Activated CD4-positive, alpha-beta T cell treated with anti-CD3 and anti-CD28 coated beads, Interleukin-2, amount 50 U/mL, for 1 hour (primary cell): ENCODE data around the gene USP49.
A peak's percentile ranks its signal among the peaks of the same experiment; 100 is the strongest.
"Not testable (repeated sequence)": the region's sequence is repeated elsewhere in the genome, so short reads cannot be mapped to it uniquely, and the experiment has no call there.

Experiments
- DNase-seq: peaks from one replicate; pipeline ENCODE4 v3.0.0-alpha.2; 2020

Gene USP49

DNA sequence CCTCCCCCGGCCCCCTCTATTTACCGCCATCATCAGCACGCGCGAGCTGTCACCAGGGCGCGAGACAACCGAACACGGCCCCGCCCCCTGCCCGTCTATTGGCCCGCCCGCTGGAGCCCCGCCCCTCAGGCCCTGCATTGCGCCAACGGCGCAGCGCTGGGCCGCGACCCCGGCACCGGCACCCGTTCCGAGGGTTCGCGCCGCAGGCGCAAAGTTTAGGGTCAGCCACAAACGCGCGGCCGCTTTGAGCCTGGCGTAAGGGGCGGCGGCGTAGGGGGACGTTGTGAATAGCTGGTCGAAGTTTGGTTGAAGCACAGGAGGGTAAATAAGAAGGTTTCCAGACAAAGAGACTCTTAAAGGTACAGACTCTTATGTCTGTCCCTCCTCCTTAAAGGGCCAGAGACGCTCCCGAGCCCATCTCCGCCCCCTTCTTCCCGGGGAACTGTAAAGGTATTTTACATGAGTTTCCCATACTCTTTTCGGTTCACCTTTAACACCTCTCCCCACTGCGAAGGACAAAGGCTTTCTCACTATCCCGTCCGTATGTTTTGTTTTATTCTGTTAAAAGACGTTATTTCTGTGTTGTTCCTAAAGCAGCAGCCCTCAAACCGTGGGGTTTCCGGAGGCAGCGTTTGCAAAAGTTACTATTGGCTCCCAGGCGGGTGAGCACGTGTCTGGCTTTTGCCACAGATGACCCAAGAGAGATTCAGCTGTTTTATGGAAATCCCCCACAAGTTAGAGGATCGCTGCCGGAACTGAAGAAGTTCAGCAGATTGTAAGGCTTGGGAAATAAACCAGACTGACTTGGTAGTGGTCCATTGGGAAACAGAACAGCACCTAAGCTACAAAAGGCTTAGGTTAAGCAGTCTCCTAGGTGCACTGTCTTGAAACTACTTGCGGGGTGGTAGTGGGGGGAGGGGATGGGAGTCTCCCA, at the start of gene USP49:
Gene USP49 (minus strand): TSS at position 76 of the 934 bp plus-strand sequence. CDS start 88,392 bp downstream, outside the sequence.
- peak; percentile 92 for DNase-seq

DNA sequence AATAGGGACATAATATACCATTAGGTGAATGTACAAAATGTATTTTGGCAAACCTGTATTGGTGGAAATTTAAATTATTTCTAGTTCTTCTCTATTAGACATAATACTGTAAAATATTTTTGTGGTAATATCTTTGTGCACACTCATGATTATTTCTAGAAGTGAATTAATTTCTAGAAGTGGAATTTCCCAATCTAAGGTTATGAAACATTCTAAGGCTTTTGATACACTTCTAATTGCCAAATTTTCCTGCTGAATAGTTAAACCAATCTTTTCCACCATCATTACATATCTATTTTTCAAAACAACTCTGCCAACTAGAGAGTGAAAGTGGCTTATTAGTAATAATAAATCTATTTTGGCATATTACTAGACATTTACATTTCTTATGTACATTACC, 48.3 kb upstream of the USP49 start:
- DNase-seq: no peak

DNA sequence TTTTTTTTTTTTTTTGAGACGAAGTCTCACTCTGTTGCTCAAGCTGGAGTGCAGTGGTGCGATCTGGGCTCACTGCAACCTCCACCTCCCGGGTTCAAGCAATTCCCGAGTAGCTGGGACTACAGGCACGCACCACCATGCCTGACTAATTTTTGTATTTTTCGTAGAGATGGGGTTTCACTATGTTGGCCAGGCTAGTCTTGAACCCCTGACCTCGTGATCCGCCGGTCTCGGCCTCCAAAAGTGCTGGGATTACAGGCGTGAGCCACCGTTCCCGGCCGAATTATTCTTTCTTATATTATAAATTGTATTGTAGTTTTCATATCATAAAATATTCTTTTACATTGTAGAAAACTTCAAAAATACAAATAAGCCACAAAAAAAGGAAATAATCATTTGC, 47.7 kb upstream of the USP49 start:
- not testable (repeated sequence) for DNase-seq

DNA sequence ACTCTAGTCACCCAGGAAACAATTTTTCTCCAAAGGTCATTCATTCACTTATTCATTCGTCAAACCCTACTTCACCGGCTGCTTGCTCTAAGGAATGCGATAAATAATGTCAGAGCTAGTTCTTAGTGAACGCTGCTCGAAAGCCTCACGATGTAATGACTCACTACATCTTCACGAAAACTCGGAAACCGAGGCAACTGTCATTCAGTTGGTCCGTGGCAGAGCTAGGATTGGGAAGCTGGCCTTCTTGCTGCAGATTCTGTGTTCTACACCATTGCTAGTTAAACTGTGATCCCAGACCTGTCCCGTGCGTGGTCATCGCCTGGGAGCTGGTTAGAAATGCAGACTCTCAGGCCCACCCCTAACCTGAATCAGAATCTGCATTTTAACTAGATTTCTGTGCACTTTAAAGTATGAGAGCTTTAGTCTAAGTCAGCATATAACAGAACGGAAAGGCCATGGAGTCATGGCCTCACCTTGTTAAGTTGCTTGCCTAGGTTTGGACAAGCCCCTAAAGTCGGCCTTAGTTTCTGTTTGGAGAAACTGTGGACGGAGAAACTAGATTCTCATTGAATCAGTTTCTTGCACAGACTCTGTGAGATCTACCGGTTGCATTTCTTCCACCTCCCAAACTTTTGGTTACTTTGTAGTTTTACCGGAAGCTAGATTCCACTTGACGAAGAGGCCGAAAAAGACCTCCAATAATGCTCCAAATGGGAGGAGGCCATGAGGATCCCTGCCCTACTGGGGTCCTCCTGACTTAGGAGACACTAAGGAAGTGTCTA, 47.1 kb upstream of the USP49 start:
- DNase-seq: peak; percentile 16

DNA sequence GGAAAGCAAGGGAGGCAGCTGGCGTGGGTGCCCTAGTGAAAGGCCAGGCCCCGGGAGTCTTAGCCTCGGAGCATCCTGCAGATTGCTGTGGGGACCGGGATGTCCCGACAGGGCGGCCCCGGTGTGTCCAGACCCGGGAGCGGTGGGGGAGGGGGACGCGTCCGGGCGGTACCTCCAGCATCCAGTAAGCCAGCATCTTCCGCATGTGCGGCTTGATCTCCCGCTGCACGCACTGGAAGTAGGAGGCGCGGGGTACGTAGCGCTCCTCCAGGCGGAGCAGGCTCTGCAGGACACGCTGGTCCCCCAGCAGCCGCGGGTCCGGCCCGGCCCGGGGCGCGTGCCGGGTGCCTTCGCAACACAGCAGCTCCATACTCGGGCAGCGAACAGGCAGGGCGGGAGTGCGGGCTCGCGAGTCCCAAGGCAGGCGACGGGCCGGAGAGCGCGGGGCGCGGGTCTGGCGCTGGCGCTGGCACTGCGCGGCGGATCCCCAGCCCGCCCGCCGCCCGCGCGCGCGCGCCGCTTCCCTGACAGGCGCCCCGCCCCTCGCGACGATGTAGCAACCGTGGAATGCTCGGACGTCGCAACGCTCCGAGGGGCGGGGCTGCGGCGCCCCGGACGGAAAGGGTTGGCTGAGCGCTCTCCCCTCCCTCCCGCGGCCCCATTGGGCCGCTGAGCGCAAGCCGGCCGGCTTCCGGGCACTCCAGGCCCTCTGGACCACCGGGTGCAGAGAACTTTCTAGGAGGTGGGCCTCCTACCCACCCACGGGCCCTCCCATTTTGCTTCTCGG, 46.3 kb upstream of the USP49 start, which contains the start of gene CCND3:
Gene CCND3 (minus strand): TSS at position 529 of the 787 bp plus-strand sequence. CDS start 159 bp downstream, at position 370.
- DNase-seq: peak; percentile 80

DNA sequence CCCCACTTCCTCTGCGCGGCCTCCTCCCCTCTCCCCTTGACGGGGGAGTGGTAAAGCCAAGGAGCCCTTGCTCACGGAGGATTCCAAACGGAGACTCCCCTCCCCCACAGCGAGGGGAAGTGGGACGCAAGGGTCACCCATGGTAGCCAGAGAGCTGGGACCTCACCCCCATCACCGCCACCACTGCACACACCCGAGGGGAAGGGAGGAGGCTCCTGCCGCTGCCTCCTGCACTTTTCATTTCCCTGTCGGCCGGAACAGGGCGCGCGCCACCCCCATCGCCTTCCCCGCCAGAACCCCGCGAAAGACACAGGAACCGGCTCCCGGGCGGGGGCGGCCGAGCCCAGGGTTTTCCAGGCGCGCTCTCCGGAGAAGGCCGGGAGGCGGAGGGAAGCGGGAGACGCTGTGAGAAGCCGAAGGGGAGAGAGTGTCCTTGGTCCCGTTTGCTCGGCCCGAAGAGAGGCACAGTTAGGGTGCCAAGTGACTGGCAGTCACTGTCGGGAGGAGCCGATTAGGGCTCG, 45.6 kb upstream of the USP49 start:
- peak; percentile 18 for DNase-seq

DNA sequence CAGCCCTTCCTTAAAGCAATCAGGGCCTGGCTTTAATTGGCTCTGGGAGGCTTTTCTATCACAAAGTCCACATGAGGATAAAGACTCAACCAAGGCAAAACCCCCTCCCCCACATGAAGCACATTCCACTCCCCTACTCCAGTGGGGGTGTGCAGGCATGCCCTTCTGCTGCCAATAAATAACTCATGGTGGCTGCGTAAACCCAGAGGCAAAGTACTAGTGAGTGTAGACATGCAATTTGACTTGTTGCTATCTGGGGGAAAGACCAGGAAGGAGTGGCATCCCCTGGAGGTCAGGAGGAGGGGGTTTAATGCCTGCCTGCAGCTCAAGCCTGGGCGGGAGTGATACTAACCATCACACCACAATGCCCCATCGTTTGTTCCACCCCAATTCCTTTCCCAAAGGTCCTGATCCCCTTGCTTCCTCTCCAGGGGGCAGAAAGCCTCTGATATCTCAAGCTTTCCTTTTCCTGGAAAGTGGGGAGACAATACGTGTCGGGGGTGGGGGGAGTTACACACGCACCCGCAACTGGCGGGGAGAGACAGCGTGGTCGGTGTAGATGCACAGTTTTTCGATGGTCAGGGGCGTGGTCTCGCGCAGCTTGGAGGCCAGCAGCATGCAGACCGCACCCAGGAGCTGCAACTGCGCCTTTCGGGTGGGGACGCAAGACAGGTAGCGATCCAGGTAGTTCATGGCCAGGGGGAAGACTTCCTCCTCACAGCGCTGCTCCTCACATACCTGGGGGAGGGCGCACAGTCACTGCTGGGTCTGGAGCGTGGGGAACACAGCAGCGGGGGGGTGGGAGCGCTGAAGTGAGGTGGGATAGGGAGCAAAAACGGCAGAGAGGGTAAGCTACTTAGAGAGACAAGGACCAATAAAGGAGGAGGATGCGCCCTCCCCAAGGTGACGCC, 44.9 kb upstream of the USP49 start:
- DNase-seq: peak; percentile 8

DNA sequence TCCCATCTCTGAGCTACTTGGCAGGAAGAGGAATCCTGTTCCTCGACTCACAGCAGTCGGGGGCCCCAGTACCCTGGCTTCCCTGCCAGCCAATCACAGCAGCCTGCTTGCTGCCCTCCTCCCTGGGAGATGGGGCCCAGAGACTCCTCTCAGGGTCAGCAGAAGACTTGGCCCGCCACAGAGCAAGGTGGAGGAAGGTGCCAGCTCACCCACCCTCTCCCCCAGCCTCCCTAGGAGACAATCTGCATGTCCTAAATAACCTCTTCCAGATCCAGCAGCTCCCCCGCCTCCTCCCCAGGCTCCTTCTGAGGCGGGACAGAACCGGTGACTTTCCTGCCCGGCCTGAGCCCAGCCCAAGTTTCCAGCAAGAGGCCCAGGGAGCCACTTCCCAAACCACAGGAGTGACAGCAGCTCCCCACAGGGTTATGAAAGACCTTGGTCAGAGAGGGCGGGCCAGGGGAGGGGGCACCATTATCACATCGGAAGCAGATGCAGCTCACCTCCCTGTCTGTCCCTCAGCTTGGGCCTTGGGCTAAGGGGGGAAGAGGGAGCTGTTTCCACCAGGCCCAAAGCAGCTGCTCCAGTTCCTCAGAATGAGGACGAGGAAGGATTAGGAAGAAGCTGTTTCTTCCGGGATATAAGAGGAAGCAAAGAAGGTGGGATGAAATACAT, 44.1 kb upstream of the USP49 start:
- peak; percentile 2 for DNase-seq

DNA sequence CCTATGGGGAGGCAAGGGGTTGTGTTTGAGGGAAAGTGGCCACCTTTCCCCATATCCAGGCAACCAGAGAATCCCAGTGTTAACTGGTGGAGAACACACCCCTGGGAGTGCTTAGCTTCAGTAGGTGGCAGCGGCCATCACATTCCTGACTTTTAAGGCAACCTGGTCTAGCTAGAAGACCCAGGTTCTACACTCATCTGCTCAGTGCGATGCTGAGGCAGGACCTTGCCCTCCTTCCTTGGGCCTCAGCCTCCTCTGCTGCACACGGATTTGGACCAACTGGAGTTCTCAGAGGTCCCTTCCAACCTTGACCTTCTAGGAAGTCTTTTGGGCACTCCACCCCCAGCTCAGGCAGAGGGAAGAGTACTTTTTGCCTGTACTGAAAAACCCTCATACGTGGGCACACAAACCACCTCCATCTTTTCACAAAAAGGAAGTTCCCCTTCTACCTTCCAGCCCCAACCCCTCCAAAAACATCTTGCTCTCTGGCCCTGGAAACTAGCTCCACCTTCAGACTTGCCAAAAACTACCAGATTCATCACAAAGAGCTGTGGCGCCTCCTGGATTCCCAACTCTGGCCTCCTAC, 43.5 kb upstream of the USP49 start:
- DNase-seq: no peak

DNA sequence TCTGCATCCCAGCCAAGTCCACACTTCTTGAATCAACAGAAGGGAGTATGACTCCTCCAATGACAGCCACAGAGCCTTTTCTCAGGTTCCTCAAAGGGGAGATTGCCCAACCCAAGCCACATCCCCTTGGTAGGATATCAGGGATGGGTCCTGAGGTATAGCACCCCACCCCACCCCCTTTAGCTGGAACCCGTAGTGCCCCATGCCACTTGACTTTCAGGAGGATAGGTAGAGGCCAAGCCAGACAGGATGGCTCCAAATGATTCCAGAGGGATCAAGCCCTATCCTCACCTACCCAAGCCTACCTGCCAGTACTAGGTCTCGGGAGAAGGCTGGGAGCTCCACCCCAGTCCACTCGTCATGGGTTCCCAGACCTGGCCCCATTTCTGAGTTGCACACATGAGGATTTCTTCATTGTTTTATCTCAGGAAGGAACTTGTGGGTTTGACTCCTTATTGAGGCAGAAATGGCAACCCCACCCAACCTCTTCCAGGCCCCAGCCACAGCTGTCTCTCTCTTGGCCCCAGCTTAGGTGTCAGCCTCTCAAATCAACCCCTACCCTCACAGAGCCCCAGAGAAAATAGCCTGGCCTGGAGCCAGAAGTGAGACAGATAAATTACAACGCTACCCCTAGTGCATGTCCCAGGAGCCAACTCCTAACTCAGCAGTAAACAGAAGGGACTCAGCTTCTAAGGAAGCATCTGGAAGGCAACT, 42.8 kb upstream of the USP49 start:
- peak; percentile 52 for DNase-seq

DNA sequence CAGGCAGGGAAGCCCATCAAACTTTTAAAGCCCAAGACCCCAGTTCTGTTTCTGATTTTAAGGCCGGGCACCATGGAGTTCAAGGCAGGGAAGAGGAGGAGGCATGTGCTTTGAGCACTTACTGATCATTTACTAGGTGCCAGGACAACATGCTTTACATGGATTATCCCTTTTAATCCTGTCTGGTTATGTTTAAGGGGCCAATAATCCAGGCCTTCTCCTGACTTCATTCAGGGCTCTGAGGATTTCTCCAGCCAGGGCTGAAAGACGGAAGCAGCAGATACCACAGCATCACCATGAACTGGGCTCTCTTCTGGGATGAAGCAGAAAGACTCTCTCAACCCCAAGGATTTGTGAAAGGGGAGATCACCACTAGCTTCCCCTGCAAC, 42.3 kb upstream of the USP49 start:
- no peak for DNase-seq

DNA sequence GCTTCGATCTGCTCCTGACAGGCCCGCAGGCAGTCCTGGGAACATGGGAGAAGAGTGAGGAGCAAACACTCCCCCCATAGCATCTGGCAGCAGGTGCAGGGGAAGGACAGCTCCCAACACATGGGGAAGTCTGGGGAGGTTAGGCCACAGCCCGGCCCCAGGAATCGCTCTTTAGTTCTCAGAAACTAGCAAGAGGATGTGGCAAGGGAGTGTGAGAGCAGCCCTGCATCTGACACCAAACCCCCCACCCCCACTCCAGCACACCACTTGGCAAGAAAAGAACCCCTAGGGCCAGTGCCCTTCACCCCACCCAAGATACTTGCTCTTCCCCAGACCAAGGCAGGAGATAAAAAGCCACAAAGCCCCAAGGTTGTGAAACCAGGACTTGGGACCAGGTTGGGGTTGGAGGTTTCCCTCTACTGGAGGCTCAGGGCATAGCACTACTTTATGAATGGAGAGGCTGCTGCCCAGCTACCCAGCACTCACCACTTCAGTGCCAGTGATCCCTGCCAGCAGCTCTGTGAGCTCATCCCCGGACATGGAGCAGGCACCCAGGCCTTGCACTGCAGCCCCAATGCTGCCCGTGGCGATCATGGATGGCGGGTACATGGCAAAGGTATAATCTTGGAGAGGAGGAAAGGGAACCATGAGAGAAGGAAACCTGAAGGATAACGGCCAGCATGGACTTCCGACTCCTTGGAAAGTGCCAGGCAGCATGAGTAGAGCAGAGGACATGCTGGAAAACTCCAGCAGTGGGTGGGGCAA, 41.1 kb upstream of the USP49 start:
- peak; percentile 49 for DNase-seq

DNA sequence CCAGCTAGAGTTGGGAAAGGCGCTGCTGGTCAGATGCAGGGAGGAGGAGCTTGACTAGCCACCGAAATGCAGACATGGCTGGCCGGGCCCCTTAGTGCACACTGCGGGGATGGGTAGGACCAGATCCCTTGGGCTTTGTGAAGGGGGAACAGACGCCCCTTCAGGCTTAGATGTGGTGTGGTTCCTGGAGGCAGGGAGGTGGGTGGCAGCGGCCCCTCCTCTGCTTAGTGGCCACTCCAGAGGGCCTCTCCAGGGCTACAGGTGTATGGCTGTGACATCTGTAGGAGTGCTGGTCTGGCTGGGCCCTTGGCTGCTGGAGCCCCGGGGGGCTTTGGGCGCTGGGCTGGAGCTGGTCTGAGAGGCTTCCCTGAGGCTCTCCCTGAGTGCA, 40.5 kb upstream of the USP49 start:
- DNase-seq: no peak

DNA sequence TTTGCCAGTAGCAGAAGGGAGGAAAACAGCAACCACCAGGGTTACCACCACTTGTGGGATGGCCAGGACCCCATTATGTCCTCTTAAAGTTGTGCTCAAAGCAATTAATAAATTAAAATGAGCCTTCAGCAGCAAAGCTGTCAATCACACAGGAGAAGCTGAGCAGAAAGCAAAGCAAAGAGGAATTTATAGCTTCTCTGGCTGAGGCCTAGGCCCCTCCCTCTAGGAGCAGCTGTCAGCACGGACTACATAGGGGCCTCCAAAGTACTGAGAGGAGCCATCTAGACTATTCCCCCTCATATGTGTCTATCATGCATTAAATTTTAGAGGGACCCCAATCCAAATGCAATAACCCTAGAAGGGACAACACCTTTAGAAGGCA, 40.0 kb upstream of the USP49 start:
- DNase-seq: no peak

DNA sequence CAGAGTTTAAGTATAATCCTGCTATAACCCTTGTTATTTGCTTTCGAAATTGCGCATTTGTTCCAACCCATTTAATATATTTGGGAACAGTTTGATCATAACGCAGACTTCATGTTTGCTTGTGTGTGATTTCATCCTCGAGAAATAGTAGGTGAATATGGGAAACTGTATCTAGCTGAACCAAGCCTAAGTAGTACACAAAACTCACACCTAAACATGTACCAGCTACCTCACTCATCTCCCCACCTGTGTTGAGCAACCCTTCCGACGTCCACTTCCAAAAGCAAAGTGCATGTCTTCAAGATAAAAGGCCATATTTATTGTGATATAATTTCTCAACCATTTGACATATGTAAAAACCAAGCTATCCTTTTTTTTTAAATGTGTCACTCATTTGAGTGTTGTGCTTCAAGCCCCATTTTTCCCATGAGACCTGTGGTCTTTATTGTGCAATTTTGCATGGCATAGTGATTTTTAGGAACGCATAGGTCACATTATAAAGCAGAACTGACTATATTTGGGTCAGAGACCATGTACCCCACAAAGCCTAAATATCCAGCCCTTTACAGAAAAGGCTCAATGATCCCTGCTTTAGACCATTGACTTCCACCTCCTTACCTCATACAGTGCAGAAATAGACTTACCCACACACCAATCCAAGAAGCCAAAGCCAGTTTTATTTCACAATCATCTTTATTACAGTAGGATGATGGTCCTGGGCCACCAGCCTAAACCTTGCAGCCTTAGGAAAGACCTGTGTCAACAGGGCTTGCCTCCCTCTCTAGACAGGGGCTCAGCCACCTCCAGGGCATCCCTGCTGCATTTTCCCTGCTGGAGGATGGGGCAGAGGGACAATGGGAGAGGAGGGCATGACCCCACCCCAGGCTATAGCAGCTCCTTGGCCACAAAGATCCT, 39.4 kb upstream of the USP49 start:
- no peak for DNase-seq

DNA sequence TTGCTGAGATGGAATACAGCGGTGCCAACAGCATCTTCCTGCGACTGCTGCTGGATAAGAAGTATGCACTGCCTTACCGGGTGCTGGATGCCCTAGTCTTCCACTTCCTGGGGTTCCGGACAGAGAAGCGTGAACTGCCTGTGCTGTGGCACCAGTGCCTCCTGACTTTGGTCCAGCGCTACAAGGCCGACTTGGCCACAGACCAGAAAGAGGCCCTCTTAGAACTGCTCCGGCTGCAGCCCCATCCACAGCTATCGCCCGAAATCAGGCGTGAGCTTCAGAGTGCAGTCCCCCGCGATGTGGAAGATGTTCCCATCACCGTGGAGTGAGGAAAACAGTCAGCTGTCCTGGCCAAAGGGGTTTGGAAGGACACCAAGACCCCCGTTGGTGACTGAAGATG, 37.2 kb upstream of the USP49 start:
- DNase-seq: no peak

DNA sequence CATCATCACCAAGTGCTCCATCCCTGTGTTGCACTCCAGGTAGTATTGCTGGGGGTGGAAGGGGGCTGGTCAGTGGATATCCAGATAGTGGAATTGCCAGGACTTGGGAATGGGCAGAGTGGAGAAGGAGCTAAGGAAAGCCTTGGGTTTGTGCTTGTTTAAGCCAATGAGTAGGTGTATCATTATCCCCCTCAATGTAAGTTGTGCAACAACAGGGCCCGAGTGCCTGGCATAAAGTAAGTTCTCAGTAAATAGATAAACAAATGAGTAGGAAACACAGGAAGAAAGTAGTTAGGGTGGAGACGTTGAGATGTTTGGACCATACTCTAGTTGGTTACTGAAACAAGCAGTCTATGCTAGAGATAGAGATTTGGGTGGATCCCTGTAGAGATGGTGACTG, 36.6 kb upstream of the USP49 start:
- no peak for DNase-seq

DNA sequence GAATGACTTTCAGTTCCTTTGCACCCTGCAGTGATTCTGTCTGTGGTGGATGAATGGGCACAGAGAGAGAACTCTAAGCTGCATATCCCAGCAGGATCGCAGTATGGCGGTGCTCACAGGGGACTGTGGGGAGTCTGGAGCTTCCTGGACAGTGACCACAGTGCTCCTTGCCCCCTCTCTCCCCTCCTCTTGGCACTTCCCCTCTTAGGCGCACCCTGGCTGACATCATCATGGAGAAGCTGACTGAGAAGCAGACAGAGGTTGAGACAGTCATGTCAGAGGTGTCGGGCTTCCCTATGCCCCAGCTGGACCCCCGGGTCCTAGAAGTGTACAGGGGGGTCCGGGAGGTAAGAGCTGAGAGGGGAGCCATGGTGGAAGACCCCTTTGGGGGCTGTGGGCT, 34.7 kb upstream of the USP49 start:
- no peak for DNase-seq
